Fibroblast of mammary gland (primary cell): Measurements from ENCODE around the gene GART.

Source experiments
- DNase-seq: peaks from one replicate; pipeline ENCODE4 v3.0.0-alpha.2; 2010; ENCODE audit warnings: low read depth
- H3K4me3 ChIP-seq: 2 replicates; pipeline ENCODE4 v1.5.1; 2011; ENCODE audit warnings: low read depth, mild to moderate bottlenecking, low read length, moderate library complexity; ENCODE audit not compliant: control insufficient read depth
- CTCF ChIP-seq: conservative IDR thresholded peaks from 2 replicates; pipeline ENCODE4 v1.5.1; 2011; ENCODE audit warnings: low read depth, low read length, inconsistent platforms; ENCODE audit not compliant: control insufficient read depth, insufficient read depth

The GART gene

GRCh38 chr21:33541756-33542639, at the start of gene GART:
GART (minus strand) TSS chr21:33542117; CDS start chr21:33539315, 2,802 bp downstream.
- TF ChIP-seq CTCF, result no peak
- peak; percentile 63 for DNase-seq
- peak within 1 kb of the TSS; percentile 98 for H3K4me3 ChIP-seq

DNA sequence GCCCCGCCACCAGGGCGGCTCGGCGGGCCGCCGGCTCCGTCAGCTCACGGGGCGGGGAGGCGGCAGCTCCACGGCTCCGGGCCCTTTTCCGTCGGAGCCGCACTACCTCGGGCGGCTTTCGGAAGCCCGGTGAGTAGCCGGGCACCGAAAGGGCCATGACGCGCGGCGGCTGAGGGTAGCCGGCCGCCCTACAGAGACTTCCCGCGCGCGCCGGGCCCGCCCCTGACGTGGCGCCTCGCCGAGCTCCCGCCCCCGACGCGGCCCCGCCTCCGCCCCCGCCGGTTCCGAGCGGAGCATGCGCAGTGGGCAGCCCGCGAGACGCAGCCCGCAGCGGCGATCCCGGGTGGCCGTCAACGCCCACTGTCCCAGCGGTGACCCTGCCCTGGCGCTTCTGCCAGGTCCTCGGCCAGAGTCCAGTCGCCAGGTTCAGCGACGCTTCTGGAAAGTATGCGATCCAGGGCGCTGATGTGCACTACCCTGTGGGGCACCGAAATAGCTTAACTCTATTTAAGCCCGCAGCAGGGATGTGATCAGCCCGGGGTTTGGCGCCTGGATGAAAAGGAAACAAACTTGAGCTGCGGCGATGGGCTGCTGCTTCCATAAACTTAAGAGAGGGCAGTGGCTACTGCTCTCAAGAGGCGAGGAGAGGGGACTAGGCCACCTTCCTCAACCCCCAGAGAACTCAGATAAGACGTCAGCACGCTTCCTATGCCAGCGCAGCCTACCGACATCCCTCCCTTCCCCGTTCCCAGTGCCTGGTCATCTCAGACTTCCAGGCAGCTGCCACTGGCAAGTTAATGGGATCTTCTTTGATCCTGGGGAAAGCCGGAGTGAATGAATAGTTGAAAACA, 46.8 kb upstream of the GART start, which contains the start of gene DONSON:
TSS of gene DONSON (minus strand) at position 200 of the 851 bp plus-strand sequence. CDS start at position 157, 43 bp downstream.
- TF ChIP-seq CTCF, result no peak
- peak within 1 kb of the TSS; percentile 80 for H3K4me3 ChIP-seq
- peak; percentile 72 for DNase-seq

GRCh38 chr21:33587792-33588484, 46.0 kb upstream of the GART start:
- peak; percentile 36 for DNase-seq
- no peak for TF ChIP-seq CTCF
- peak overlapping the region; percentile 79 for H3K4me3 ChIP-seq

GRCh38 chr21:33586927-33587326, 45.0 kb upstream of the GART start:
- no peak for DNase-seq
- no peak overlapping the region for H3K4me3 ChIP-seq
- TF ChIP-seq CTCF, result no peak

DNA sequence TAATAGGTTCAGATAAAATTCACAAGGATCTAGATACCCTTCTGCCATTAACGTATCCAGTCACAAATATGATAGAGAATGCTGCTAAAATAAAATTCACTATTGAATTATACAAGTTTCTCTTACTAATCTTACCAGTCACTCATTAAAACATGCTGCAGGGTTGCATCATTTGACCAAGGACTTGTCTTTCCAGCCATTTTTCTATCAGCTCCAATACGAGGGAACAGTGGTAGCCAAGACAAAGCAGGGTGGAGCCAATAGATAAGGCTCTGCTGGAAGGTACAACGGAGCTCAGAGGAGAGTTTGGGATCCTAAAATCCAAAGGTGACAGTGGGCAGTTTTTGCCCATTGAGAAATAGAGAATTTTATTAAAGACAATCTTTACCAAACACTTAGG, 42.5 kb upstream of the GART start:
- DNase-seq, result no peak
- H3K4me3 ChIP-seq, result no peak overlapping the region
- TF ChIP-seq CTCF, result no peak

GRCh38 chr21:33578959-33579542, 37.1 kb upstream of the GART start:
- peak; percentile 61 for DNase-seq
- TF ChIP-seq CTCF, result no peak

More at GRCh38 chr21:33578959-33579542, 37.1 kb upstream of the GART start:
- no peak overlapping the region for H3K4me3 ChIP-seq
